Stimulated activated CD4-positive, alpha-beta T cell treated with anti-CD3 and anti-CD28 coated beads, Interleukin-4, amount 100 ng/mL, for 4 hours (primary cell): ENCODE data around the gene KIF1A.

Experiments used
- DNase-seq, 2 experiments: peaks; one replicate each; pipeline ENCODE4 v3.0.0-alpha.2; 2020

Gene KIF1A

GRCh38 chr2:240817496-240818292 lies 2.3 kb downstream of the KIF1A start:
- no peak for DNase-seq

- DNase-seq = no peak
Measured at GRCh38 chr2:240816584-240817495, 3.2 kb downstream of the KIF1A start.

GRCh38 chr2:240815761-240816583 lies 4.0 kb downstream of the KIF1A start:
- DNase-seq = no peak

- no peak for DNase-seq
Measured at GRCh38 chr2:240814946-240815760, 4.9 kb downstream of the KIF1A start.

DNA sequence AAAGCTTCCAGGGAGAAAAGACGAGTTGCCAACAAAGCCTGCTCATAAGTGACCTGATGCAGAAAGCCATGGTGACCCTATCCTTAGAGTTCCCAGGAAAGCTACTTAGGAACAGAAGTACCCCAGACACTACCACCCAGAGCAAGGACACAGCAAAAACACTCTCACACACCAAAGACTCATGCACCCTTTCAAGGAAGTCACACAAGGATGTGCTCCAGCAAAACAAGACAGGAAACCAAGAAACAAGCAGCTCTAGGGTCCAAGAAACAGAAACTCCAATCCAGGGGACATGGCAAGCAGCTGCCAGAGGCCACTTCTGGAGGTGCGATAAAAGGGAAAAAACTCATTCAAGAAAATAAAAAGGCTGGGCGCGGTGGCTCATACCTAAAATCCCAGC lies 5.7 kb downstream of the KIF1A start:
- DNase-seq = no peak

DNA sequence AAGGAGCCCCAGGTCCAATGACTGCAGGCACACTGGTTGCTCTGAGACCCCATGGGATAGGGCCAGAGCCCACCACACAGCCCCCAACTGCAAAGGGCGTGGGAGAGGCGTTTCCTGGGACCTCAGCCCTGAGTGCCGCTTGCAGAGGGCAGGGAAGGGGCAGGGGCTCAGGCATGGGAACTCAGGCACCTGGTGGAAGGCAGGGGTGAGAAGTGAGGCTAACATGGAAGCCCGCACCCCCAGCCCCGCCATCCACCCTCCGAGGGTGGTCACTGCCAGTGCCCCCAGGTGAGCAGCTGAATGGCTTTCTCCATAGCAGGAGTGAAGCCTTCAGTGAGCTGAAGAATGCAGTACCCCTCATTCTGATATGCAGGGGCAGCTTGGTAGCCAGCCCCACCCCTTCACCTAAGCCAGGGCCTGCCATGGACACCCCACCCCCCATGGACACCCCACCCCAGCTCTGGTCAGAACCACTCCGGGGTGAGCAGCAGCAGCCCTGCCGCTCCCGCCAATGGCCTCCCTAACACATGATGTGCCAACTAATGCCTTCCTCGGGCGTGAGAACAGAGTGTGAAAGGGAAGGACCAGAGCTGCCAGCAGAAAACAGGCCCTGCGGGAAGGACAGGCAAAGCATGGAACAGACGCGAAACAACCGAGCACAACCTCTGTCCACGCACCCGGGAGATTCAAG lies 6.6 kb downstream of the KIF1A start:
- no peak for DNase-seq

DNA sequence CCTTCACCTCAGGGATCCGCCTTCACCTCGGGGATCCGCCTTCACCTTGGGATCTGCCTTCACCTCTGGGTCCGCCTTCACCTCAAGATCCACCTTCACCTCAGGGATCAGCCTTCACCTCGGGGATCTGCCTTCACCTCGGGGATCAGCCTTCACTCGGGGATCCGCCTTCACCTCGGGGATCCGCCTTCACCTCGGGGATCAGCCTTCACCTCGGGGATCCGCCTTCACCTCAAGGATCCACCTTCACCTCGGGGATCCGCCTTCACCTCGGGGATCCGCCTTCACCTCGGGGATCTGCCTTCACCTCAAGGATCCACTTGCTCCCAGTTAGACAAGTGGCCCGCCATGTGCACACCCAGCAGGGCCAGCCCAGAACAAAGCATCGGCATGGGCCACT lies 7.3 kb downstream of the KIF1A start:
- no peak for DNase-seq

- no peak for DNase-seq
Measured at GRCh38 chr2:240812301-240812680, 7.7 kb downstream of the KIF1A start.

- DNase-seq = no peak
Measured at GRCh38 chr2:240811346-240812300, 8.4 kb downstream of the KIF1A start.

DNA sequence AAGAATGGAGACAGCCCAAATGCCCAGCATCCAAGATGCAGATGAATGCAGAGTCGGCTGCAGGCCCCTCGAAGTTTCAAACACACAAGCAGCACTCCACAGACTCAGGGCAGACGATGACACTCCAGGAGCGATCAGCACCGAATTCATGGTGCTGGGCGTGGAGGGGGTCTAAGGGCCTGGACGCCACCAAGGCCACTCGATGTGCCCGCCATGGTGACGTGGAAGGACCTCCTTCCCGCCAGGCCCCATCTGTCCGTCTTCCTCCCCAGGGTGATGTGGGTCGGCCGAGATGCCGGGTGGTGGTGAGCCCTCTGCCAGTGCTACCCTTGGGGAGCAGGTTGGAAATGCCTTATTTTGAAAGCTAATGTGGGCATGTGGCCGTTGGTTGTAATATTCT lies 9.4 kb downstream of the KIF1A start:
- DNase-seq = no peak

- DNase-seq = no peak
Measured at GRCh38 chr2:240810199-240810598, 9.8 kb downstream of the KIF1A start.

DNA sequence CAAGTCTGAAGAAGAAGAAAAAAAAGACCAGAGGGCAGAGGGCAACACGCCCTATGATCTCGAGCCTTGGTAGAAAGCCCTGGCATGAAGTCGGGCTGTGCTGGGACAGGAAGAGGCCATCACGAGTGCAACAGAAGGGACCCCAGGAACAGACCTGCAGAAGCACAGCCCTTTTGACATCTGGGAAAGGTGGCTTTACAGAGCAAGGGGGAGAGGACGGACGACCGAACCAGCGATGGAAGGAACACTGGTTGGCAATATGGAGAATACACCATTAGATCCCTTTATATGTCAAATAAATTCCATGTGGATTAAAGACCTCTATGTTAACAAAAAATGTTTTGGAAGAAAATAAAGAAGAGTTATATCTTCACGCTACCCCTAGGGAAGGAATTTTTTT lies 10.7 kb downstream of the KIF1A start:
- DNase-seq = no peak

GRCh38 chr2:240806459-240806858 lies 13.6 kb downstream of the KIF1A start:
- no peak for DNase-seq

DNA sequence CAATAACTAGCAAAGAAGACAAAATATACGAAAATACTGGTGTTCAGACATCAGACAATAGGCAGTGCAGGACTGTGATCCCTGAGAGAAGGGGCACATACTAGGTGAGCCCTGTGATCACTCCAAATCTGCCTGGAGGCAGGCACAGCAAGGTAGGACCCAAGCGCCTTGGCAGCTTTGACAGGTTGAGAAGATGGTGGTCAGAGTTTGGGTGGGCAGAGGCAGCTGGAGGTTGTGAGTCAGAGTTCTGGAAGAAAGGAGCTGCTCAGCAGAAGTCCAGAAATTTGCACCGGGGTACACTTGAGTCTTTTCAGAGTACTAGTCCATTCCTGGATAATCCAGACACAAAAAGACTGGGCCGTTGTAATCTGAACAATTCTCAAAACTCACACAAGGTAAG lies 14.0 kb downstream of the KIF1A start:
- no peak for DNase-seq

- no peak for DNase-seq
Measured at GRCh38 chr2:240803191-240803590, 16.8 kb downstream of the KIF1A start.

DNA sequence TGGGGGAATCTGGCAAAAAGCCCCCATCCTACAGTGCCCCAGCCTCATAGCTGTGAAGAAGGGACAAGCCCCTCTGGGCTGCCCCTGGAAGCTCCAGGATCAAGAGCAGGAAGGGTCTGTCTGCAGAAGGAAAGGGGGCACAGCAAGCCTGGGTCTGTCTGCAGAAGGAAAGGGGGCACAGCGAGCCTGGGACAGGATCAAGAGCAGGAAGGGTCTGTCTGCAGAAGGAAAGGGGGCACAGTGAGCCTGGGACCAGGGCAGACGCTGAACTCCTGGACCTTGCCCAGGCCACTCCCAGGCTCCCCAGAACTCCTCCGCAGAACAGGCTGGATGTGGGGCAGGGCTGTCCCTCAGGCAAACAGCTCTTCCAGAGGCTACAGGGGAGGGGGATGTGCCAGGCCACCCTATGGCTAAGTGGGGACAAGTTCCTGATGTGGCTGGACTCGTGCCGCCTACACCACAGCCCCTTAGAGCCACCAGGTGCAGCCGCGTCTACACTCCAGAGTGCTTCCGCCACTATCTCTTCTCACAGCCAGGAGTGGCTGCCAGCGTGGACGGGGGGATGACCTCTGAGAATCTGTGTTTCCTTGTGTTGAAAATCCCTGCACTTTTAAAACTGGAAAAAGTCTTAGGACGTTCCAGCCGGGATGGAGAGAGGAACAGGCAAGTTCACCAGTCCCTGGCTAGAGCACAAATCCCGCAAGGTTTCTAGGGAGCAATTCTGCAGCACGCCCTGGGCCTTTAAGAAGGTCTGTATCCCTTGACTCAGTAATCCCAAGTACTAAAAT lies 20.8 kb downstream of the KIF1A start:
- DNase-seq = no peak

- no peak for DNase-seq
Measured at GRCh38 chr2:240798327-240798905, 21.6 kb downstream of the KIF1A start.

DNA sequence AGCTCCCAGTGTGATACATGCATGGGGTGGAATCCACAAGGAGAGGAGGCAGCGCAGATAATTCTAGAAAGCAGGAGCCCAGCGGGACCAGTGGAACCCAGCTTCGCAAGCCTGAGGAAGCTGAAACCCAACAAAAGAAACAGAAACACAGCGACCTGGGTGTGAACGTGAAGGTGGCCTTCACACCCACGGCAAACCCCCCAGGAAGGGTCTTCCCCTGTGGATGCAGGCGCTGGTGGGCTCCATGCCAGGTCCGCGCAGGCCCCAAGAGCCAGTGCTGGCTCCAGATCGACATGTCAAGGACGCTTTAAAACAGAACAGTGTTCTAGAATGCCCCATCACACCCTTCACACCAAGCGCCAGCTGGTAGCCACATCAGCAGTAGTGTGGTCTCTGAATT lies 22.1 kb downstream of the KIF1A start:
- DNase-seq = no peak

- no peak for DNase-seq
Measured at GRCh38 chr2:240797500-240797895, 22.5 kb downstream of the KIF1A start.
